GM19025 (cell line): ENCODE measurements around the gene FOXC2.
"Not testable (repeated sequence)": the region's sequence is repeated elsewhere in the genome, so short reads cannot be mapped to it uniquely, and the experiment has no call there.

Source experiments
- ATAC-seq: cut with Tn5 transposase; IDR thresholded peaks from one replicate; pipeline ENCODE4 v1.9.1; 2021; ENCODE audit warnings: mild to moderate bottlenecking, low read depth, moderate library complexity; ENCODE audit not compliant: unreplicated experiment

The FOXC2 gene

DNA sequence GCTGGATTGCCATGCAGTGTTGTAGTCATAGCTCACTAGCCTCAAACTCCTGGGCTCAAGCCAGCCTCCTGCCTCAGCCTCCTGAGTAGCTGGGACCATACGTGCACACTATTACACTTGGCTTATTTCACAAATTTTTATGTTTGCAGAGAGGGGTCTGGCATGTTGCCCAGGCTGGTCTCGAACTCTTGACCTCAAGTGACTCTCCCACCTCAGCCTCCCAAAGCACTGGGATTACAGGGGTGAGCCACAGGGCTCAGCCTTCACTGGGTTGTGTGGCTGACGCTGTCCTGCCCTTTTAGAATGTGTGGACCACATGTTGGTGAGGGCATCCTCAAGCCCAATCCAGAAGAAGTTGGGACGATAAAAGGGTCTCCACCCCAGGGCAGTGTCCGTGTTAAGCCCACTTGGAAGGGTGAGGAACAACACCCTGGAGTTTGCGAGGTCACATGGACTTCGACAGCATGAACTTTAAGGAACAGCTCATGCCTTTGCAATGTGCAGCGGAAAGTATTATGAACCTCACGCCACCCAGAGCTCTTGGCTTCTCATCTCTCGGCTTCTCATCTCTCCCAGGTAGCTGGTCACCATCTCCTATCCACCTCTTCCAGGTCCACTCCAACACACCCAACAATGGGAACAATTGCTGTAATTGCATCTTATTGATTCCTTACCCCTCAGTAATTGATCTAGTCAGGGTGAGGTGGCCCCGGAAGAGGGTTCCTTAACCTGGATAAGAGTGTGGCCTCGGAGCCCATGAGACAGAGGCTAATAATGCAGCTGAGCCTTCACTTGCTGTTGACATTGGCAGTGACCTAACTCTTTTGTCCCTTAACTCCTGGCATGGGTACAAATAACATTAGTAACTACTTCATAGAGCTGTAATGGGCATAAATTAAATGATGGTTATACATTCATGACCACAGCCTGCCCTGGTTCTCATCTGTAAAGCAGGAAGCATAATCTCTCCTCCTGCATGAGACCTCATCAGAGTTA is 18.4 kb downstream of the FOXC2 start:
- ATAC-seq = no peak

- ATAC-seq = no peak
These were observed 19.4 kb downstream of the FOXC2 start for GRCh38 chr16:86585821-86586611.

- no peak for ATAC-seq
These were observed 20.9 kb downstream of the FOXC2 start for GRCh38 chr16:86587487-86587886.

DNA sequence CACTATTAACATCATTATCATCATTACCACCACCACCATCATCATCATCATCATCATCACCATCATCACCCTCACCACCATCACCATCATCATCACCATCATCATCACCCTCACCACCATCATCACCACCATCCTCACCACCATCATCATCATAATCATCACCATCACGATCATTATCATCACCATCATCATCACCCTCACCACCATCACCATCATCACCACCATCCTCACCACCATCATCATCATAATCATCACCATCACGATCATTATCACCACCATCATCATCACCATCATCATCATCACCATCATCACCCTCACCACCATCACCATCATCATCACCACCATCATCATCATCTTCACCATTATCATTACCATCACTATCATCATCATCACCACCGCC is 21.3 kb downstream of the FOXC2 start:
- ATAC-seq = not testable (repeated sequence)

GRCh38 chr16:86590501-86591144 is 24.0 kb downstream of the FOXC2 start:
- no peak for ATAC-seq

DNA sequence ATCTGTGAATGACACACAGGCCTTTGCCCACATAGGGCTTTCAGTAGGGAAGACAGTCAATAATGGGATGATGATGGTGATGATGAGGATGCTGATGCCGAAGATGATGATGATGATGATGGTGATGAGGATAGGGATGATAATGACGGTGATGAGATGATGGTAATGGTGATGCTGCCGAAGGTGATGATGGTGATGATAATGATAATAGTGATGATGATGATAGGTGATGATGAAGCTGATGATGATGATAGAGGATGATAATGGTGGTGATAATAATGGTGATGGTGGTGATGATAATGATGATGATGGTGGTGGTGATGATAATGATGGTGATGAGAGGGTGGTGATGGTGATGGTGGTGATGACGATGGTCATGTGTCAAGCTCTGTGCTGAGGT is 24.6 kb downstream of the FOXC2 start:
- no peak for ATAC-seq

- ATAC-seq = no peak
These were observed 27.4 kb downstream of the FOXC2 start for GRCh38 chr16:86593913-86594620.

DNA sequence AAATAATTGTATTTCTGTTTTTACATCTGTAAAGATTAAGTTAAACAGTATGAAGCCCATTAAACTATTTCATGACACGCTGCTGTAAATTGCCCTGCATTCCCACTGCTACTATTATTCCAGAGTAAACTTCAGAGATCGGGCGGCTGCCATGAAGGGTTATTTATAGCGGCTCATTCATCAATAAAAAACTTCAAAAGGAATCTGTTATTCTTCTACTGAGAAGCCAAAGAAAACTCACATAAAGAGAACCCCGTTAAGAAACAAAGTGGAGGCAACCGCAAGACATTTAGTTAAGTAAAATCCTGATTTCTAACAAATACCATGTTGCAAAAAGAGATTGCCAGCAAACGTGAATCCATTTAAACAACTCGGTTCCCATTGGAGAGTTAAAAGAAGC is 28.1 kb downstream of the FOXC2 start:
- ATAC-seq = no peak

- no peak for ATAC-seq
These were observed 29.5 kb downstream of the FOXC2 start for GRCh38 chr16:86595983-86596605.

- ATAC-seq = no peak
These were observed 30.7 kb downstream of the FOXC2 start for GRCh38 chr16:86597126-86597879.

GRCh38 chr16:86597880-86598606 is 31.4 kb downstream of the FOXC2 start:
- no peak for ATAC-seq

DNA sequence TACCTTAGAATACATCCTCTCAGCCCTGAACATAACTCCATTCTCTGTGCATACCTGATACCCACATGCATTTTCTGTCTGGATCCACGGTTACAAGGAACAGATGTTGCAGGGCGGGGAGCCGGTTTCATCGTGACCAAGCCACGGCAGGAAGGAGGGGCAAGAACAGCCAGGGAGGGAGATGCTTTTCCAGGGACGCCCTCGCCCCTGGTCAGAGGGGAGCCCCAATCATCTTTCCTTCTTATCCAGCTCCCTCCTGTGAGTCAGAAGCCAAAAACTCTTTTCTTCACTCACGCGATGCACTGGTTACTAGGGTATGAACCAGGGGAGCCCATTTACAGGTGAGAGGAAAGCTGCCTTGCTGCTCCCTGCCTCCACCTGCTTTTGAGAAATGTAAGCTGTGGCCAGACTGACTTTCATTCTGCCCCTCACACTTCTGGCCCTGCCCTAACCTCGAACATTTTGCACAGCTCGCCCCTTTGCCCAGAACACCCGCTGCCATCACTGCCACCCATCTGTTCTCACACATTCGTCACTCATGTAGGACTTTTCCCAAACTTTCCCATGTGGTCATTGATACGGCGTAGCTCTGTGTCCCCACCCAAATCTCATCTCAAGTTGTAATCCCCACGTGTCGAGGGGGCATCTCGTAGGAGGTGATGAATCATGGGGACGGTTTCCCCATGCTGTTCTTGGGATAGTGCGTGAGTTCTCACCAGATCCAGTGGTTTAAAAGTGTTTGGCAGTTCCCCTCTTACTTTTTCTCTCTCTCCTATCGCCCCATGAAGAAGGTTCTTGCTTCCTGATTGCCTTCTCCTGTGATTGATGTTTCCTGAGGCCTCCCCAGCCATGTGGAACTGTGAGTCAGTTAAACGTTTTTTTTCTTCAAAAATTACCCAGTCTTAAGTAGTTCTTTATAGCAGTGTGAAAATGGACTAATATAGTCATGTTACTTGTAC is 32.3 kb downstream of the FOXC2 start:
- no peak for ATAC-seq

GRCh38 chr16:86601356-86601755 is 34.7 kb downstream of the FOXC2 start:
- no peak for ATAC-seq

- ATAC-seq = no peak
These were observed 35.9 kb downstream of the FOXC2 start for GRCh38 chr16:86602521-86602920.

- no peak for ATAC-seq
These were observed 38.0 kb downstream of the FOXC2 start for GRCh38 chr16:86604436-86605193.

DNA sequence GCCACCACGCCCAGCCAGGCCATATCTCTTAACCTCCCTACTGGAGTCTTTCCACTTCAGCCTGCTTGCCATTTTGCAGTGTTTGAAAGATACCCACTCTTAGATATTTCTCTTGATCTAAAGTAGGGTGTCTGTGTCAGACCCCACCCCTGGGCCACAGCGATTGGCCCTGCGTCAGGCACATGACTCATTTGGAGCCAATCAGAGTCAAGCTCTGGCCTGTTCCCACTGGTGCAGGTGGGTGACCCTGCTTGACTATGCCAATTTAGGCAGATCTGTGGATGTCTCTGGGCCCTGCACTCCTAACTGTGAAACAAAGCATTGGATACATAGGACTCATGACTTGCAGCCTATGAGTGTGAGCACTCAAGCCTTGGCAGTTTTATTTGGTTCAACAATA is 39.3 kb downstream of the FOXC2 start:
- ATAC-seq = no peak

DNA sequence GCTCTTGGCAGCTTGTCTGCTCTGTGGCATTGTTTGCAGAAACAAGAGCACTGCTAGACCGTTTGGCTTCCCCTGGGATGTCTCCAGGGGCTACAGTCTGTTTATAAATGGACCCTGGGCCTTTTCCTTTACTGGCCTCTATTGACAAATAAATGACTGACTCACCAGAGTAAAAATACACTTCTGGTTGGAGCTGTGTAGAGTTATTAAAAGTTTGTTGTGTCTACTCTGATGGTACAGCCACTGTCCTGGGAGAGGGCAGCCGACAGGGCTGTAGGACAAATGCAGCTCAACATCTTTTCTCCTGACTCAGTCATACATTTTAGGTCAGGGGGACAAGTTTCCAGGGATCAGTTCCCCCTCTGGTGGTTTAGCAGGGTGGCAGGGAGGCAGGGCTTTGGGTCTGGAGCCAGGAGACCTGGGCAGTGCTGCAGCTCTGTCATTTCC is 41.7 kb downstream of the FOXC2 start:
- ATAC-seq = no peak
